ENCODE measurements around the gene ZMYND15.

GRCh38 chr17:4743216-4743615 is 3.6 kb downstream of the ZMYND15 start:
- no peak for TF ChIP-seq CTCF (IDR thresholded peaks at IDR 0.05)
- TF ChIP-seq POLR2A (IDR thresholded peaks at IDR 0.05) = no peak
